GM19025 (cell line): ENCODE measurements around the gene BRI3BP.
"Not testable (repeated sequence)": the region's sequence is repeated elsewhere in the genome, so short reads cannot be mapped to it uniquely, and the experiment has no call there.

Experiments used
- ATAC-seq: cut with Tn5 transposase; IDR thresholded peaks from one replicate; pipeline ENCODE4 v1.9.1; 2021; ENCODE audit warnings: mild to moderate bottlenecking, low read depth, moderate library complexity; ENCODE audit not compliant: unreplicated experiment

BRI3BP gene

GRCh38 chr12:124971603-124972002 is 21.8 kb upstream of the BRI3BP start:
- no peak for ATAC-seq

- ATAC-seq, result no peak
Measured at GRCh38 chr12:124972211-124972610, 21.2 kb upstream of the BRI3BP start.

GRCh38 chr12:124975276-124975675 is 18.2 kb upstream of the BRI3BP start:
- no peak for ATAC-seq

GRCh38 chr12:124976999-124977398 is 16.4 kb upstream of the BRI3BP start:
- ATAC-seq, result no peak

- ATAC-seq, result no peak
Measured at GRCh38 chr12:124979568-124979967, 13.9 kb upstream of the BRI3BP start.

DNA sequence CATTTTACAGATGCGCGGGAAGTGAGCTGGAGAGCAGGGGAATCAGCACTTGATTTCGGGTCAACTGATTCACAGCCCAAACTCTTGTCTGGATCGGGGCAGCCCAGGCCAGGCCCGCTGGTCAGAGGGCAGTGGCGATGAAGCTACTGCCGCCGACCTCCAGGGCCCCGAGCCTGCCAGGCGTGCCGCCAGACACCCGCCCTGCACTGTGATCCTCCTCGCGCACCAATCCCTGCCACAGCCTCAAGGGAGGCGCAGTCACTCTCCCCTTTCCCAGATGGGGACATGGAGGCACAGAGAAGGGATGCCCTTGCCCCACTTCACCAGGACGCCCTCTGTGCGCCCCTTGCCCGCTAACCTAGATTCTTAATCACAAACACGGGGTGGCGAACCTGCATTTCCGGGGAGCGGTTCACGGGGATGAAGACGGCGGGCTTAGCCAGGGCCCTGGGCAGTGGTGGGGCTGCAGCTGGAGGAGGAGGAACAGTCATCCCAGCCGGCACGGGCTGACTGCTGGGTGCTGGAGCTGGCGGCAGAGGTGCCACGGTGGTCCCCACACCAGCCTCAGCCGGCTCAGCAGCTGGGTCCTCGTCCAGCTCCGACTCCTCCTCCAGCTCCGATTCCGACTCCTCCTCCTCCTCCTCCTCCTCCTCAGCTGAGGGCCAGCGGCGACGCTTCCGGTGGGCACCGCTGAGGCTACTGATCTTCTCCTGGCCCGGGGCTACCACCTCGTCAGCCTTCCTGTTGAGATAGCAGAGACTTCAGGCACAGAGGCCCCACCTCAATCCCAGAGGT is 13.2 kb upstream of the BRI3BP start:
- no peak for ATAC-seq

- ATAC-seq, result not testable (repeated sequence)
Measured at GRCh38 chr12:124986876-124987275, 6.6 kb upstream of the BRI3BP start.

DNA sequence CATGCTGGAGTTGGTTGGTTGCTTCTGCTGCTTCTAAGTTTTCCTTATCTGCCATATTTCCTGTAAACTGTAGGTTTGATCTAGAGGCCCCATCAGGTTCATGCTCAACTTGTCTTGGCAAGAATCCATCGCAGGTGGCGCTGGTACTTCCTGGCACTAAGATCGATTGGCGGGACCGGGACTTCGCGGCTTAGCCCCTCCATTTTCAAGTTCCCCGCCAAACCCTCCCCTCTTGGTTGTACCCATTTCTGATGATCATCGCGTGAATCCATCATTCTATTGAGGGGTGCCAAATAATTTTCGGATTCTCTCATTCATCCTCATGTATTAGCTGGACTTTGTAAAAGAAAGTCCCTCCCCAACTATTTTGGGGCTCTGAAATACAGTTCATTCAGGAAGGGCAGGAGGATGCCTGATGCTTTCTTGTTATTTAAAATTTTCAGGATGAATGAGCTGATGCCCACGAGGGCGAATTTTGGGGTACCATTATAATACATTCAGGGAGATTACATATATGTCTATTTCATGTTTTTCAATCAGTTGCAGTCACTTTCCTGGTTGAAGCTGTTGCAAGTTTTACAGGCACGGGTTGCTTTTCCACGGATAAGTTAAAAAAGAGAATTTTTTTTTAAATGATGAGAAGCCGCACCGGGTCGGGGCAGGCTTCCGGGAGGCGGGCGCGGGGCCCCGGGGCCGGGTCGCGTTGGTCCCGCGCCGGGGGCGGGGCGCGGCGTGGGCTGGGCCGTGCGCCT is 395 bp upstream of the BRI3BP start:
- peak; percentile 15 for ATAC-seq

DNA sequence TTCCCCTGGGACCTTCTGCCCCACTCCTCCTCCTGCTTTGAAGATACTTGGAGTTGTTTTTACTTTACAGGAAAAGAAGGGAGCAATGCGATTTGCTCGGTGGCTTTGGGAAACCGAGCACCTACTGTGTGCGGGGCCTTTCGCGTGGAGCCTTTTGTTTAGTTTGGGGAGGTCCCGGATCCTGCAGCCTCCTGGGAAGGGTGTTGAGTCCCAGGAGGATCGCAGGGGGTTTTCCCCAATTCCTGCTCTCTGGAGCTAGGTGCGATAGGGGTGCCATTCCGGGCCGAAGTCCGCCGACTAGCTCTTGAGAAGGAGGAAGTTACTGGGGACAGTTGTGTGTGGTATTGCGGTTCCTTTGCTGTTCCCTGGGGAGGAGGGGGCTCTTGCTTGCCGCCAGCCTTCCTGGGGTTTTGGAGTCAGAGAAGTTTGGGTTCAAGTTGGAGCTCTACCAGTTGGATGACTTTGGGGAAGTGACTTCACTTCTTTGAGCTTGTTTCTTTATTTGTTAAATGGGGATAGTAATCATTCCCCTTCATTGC is 1.1 kb downstream of the BRI3BP start:
- ATAC-seq, result no peak

- no peak for ATAC-seq
Measured at GRCh38 chr12:124995200-124995961, 1.9 kb downstream of the BRI3BP start.

DNA sequence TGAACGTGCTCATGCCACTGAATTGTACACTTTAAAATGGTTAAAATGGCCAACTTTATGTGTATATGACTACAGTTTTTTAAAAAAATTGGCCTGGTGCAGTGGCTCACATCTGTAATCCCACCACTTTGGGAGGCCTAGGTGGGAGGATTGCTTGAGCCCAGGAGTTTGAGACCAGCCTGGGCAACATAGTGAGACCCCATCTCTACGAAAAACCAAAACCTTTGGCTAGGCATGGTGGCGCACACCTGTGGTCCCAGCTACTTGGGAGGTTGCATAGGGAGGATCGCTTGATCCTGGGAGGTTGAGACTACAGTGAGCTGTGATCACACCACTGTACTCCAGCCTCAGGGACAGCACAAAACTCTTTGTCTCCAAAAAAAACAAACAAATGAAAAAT is 5.3 kb downstream of the BRI3BP start:
- no peak for ATAC-seq

GRCh38 chr12:125001636-125002035 is 8.2 kb downstream of the BRI3BP start:
- no peak for ATAC-seq

DNA sequence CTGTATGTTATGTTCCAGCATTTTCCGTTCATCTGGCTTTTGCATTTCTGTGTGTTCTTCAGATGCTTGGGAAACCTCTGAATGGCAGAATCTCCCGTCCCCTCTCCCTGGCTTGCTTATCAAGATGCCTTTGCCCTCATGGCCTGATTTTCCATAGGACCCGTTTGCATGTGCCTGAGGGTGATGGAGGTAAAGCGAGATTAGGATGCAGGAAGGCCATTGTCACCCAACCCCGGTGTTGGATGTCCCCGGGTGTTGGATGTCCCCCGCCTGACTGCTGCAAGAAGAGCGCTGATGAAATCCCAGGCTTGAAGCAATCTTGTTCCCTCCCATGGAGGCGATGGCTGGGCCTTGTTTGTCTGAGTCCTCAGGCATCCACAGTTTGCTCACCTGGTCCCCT is 9.6 kb downstream of the BRI3BP start:
- no peak for ATAC-seq

GRCh38 chr12:125004621-125005020 is 11.2 kb downstream of the BRI3BP start:
- ATAC-seq, result no peak

DNA sequence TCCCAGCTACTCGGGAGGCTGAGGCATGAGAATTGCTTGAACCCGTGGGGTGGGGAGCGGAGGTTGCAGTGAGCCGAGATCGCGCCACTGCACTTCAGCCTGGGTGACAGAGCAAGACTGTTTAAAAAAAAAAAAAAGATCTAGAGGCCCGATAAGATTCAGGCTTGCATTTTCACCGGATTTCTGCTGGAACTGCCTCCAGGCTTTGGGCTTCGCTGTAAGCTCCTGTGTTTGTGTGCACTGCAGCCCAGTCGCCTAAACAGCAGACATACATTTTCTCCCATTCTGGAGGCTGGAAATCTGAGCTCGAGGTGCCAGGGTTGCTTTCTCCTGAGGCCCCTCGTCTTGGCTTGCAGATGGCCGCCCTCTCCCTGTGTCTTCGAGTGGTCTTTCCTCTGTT is 12.2 kb downstream of the BRI3BP start:
- ATAC-seq, result no peak

- no peak for ATAC-seq
Measured at GRCh38 chr12:125006365-125006764, 12.9 kb downstream of the BRI3BP start.

DNA sequence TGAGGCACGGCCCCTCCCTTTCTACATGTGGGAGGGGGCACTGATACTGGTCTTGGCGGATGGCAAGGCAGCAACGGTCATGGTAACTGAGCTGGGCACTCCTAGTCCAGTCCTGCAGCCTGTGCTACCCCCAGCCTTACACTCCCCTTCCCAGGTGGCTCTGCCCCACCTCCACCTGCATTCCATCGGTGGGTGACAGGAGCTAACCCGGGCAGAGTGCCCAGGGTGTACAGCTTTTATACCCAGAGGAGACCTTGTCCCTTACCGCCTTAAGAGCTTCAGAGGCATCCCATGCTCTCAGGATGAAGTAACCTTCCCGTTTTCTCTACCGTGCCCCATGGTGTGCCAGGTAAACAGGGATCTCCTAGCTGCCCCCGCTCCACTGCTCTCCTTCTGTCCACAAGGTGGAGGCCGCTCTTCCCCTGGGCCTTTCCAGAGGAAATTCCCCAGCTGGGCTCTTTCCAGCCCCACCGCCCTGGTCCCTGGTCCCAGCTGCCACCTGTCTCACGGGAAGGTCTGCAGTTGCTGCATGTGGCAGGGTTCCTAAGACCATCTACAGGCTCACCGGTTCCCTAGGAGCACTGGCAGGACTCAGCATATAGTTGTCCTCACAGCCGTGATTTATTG is 20.5 kb downstream of the BRI3BP start:
- no peak for ATAC-seq

GRCh38 chr12:125014526-125014925 is 21.1 kb downstream of the BRI3BP start:
- no peak for ATAC-seq

DNA sequence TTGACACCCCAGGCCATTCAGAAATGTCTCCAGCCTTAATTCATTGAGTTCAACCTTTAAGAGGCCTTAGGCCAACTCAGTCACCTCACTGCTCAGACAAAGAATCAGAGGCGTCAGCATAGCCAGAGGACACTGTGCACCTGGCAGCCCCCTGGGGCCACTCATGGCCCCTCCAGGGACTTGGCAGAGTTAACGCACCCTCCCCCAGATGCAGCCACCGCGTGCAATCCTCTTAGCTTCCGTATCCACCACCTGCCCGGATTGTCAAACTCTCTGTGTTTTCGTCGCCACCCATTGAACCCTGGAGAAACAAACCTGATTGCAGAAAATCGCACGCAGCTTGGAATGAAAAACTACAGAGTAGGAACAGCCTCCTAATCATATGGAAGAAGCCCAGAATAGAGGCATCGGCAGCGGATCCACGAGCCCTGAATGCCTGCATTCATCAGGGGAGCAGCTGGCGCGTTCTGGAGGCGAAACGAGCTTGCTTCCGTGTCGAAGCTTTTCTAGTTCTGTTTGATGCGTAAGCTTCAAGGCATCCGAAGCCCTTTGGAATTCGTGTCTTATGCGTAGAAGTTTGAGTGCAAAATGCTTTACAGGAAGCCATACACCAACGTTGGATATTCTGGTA is 22.4 kb downstream of the BRI3BP start:
- ATAC-seq, result no peak

- no peak for ATAC-seq
Measured at GRCh38 chr12:125017801-125018200, 24.4 kb downstream of the BRI3BP start.
